H1 (cell line): Measurements from ENCODE around the gene BHLHE23. TPM values are rescaled to one million over a fixed set of nuclear protein-coding genes. Genes with fewer than 3 reads are reported as not detected.

Source experiments
- CTCF ChIA-PET: fragments of 300-600 bp; sonication (Branson Sonifier 250); formaldehyde crosslinking; loops from one replicate; lab custom pipeline; 2021; ENCODE audit not compliant: partially characterized antibody; lab: Charles Lee
- POLR2A ChIA-PET: fragments of 300-600 bp; sonication (Branson Sonifier 250); formaldehyde crosslinking; loops from one replicate; lab custom pipeline; 2021; ENCODE audit warnings: inconsistent platforms; ENCODE audit not compliant: partially characterized antibody; lab: Charles Lee
- DNase-seq, 2 experiments: peaks; one replicate each; pipeline versions ENCODE4 v3.0.0 to v3.0.0-alpha.2; 2010 to 2022; ENCODE audit warnings: low spot score in 2 of 2, low read depth in 1 of 2, mixed read lengths in 1 of 2
- FAIRE-seq: peaks from 2 replicates; lab custom pipeline; 2011; peaks lifted over from hg19 to GRCh38; lab: Jason Lieb, UNC
- H2AFZ ChIP-seq: 2 replicates; pipeline ENCODE4 v1.8.1; 2012; ENCODE audit warnings: low read length, inconsistent platforms
- H2AK5ac ChIP-seq: 2 replicates; pipeline ENCODE4 v1.6.1; 2013; ENCODE audit warnings: low read depth, low read length
- H2BK120ac ChIP-seq: replicated peaks from 2 replicates; pipeline ENCODE3; 2013; ENCODE audit warnings: low read depth, low read length, inconsistent platforms
- H2BK12ac ChIP-seq: 2 replicates; pipeline ENCODE4 v1.6.1; 2013; ENCODE audit warnings: low read depth, low read length
- H2BK15ac ChIP-seq: 2 replicates; pipeline ENCODE4 v1.6.1; 2013; ENCODE audit warnings: low read length
- H2BK20ac ChIP-seq: 2 replicates; pipeline ENCODE4 v1.6.1; 2013; ENCODE audit warnings: low read length
- H2BK5ac ChIP-seq: 2 replicates; pipeline ENCODE4 v1.6.1; 2013; ENCODE audit warnings: low read depth, low read length
- H3K14ac ChIP-seq: 2 replicates; pipeline ENCODE4 v1.6.1; 2013; ENCODE audit warnings: inconsistent platforms; ENCODE audit not compliant: insufficient read length
- H3K18ac ChIP-seq: 2 replicates; pipeline ENCODE4 v1.6.1; 2013; ENCODE audit warnings: low read length; ENCODE audit errors: extremely low read depth
- H3K23ac ChIP-seq: 2 replicates; pipeline ENCODE4 v1.6.1; 2013; ENCODE audit warnings: inconsistent platforms; ENCODE audit not compliant: insufficient read length
- H3K23me2 ChIP-seq: 2 replicates; pipeline ENCODE4 v1.6.1; 2013; ENCODE audit warnings: low read depth, low read length
- H3K27ac ChIP-seq: 2 replicates; pipeline ENCODE4 v1.6.1; 2011; ENCODE audit warnings: low read depth, low read length, inconsistent platforms
- H3K27me3 ChIP-seq, 4 experiments: replicated peaks in 1 of 4; 1 replicate in 1 of 4; 2 replicates in 3 of 4; pipeline versions ENCODE4 v1.6.1 to v1.8.1; 2011 to 2013; ENCODE audit warnings: low read length in 3 of 4, mild to moderate bottlenecking in 3 of 4, inconsistent platforms in 2 of 4, mixed read lengths in 2 of 4, moderate library complexity in 1 of 4; ENCODE audit not compliant: control insufficient read depth in 3 of 4, insufficient read depth in 3 of 4; ENCODE audit errors: extremely low read depth in 1 of 4
- H3K36me3 ChIP-seq, 4 experiments: 2 replicates each; pipeline versions ENCODE4 v1.6.1 to v1.8.1; 2011 to 2013; ENCODE audit warnings: mild to moderate bottlenecking in 4 of 4, low read length in 3 of 4, moderate library complexity in 2 of 4, control low read depth in 1 of 4, inconsistent platforms in 1 of 4; ENCODE audit not compliant: insufficient read depth in 4 of 4, control insufficient read depth in 2 of 4
- H3K4ac ChIP-seq: replicated peaks from 2 replicates; pipeline ENCODE3; 2013; ENCODE audit warnings: low read length, low read depth, mixed read lengths, inconsistent platforms; ENCODE audit not compliant: insufficient read length
- H3K4me1 ChIP-seq, 4 experiments: replicated peaks in 1 of 4; 1 replicate in 1 of 4; 2 replicates in 3 of 4; pipeline versions ENCODE4 v1.6.1 to v1.8.1; 2011 to 2013; ENCODE audit warnings: low read length in 3 of 4, inconsistent platforms in 2 of 4, mixed read lengths in 1 of 4; ENCODE audit not compliant: insufficient read depth in 4 of 4, control insufficient read depth in 3 of 4
- H3K4me2 ChIP-seq, 2 experiments: 2 replicates each; pipeline versions ENCODE4 v1.6.1 to v1.8.1; 2011 to 2013; ENCODE audit warnings: low read depth in 2 of 2, low read length in 2 of 2, control low read depth in 1 of 2, inconsistent platforms in 1 of 2, mild to moderate bottlenecking in 1 of 2; ENCODE audit not compliant: insufficient read depth in 1 of 2
- H3K4me3 ChIP-seq, 4 experiments: fragments of 200-600, 300-600 bp in 1 of 4; sonication (generic), shearing (Covaris generic), sonication (Bioruptor Twin) in 1 of 4; 2 replicates each; pipeline versions ENCODE4 v1.5.1 to v1.8.1; 2011 to 2016; ENCODE audit warnings: low read length in 4 of 4, low read depth in 3 of 4, control low read depth in 2 of 4, inconsistent platforms in 2 of 4, mild to moderate bottlenecking in 2 of 4, mixed read lengths in 1 of 4, moderate library complexity in 1 of 4; ENCODE audit not compliant: insufficient read depth in 2 of 4; ENCODE audit errors: extremely low read depth in 1 of 4
- H3K56ac ChIP-seq: replicated peaks from 2 replicates; pipeline ENCODE3; 2013; ENCODE audit warnings: low read depth, mild to moderate bottlenecking, mixed read lengths, low read length, inconsistent platforms; ENCODE audit not compliant: insufficient read length
- H3K79me1 ChIP-seq: 2 replicates; pipeline ENCODE4 v1.6.1; 2013; ENCODE audit warnings: low read depth, low read length, control low read depth
- H3K79me2 ChIP-seq, 2 experiments: 2 replicates each; pipeline versions ENCODE4 v1.6.1 to v1.8.1; 2012 to 2013; ENCODE audit warnings: low read length in 2 of 2, mild to moderate bottlenecking in 2 of 2, inconsistent platforms in 1 of 2; ENCODE audit not compliant: insufficient read depth in 2 of 2, control insufficient read depth in 1 of 2
- H3K9ac ChIP-seq, 4 experiments: replicated peaks in 1 of 4; 1 replicate in 1 of 4; 2 replicates in 3 of 4; pipeline versions ENCODE4 v1.6.1 to v1.8.1; 2011 to 2013; ENCODE audit warnings: low read depth in 3 of 4, low read length in 3 of 4, control low read depth in 2 of 4, mild to moderate bottlenecking in 2 of 4, moderate library complexity in 2 of 4, inconsistent platforms in 1 of 4; ENCODE audit errors: extremely low read depth in 1 of 4
- H3K9me3 ChIP-seq, 2 experiments: 2 replicates each; pipeline versions ENCODE4 v1.6.1 to v1.8.1; 2012 to 2013; ENCODE audit warnings: mild to moderate bottlenecking in 2 of 2, moderate library complexity in 2 of 2, control low read depth in 1 of 2, inconsistent platforms in 1 of 2, low read depth in 1 of 2, low read length in 1 of 2, mixed read lengths in 1 of 2; ENCODE audit not compliant: insufficient read depth in 2 of 2
- H4K20me1 ChIP-seq, 2 experiments: replicated peaks in 1 of 2; 2 replicates each; pipeline versions ENCODE3 to v1.8.1; 2011 to 2013; ENCODE audit warnings: inconsistent platforms in 2 of 2, low read length in 2 of 2, mild to moderate bottlenecking in 1 of 2; ENCODE audit not compliant: insufficient read depth in 2 of 2, control insufficient read depth in 1 of 2
- H4K5ac ChIP-seq: 2 replicates; pipeline ENCODE4 v1.6.1; 2013; ENCODE audit warnings: low read length, low read depth, mixed read lengths, inconsistent platforms; ENCODE audit not compliant: insufficient read length
- H4K8ac ChIP-seq: 2 replicates; pipeline ENCODE4 v1.8.0; 2013; ENCODE audit warnings: mild to moderate bottlenecking, moderate library complexity, low read length, inconsistent platforms; ENCODE audit not compliant: insufficient read depth; ENCODE audit errors: extremely low read depth
- H4K91ac ChIP-seq: replicated peaks from 2 replicates; pipeline ENCODE3; 2013; ENCODE audit warnings: low read length, mixed read lengths, inconsistent platforms; ENCODE audit not compliant: insufficient read length
- KDM1A ChIP-seq: fragments of 200-600, 300-600 bp; sonication (generic); IDR thresholded peaks from 2 replicates; pipeline ENCODE4 v1.7.1; 2016; ENCODE audit warnings: mild to moderate bottlenecking, low read length, borderline replicate concordance
- POU5F1 ChIP-seq: IDR thresholded peaks from 2 replicates; pipeline ENCODE4 v1.6.1; 2011; ENCODE audit warnings: low read depth, mild to moderate bottlenecking, low read length, moderate library complexity
- polyA plus RNA-seq, 7 experiments: library from polyadenylated mRNA; depleted of rRNA in 3 of 7; stranded (reverse) in 5 of 7; unstranded in 2 of 7; fragments of >200 nt in 5 of 7; fragments of 200-250 nt in 2 of 7; gene quantifications; 1 replicate in 5 of 7; 2 replicates in 1 of 7; 4 replicates in 1 of 7; pipeline versions ENCODE4 v1.2.1 to v1.2.3, GENCODE V29; 2011 to 2013; ENCODE audit warnings: missing spikeins in 2 of 7, mixed read lengths in 2 of 7
- total RNA-seq: library from RNA; stranded (reverse); fragmentation: NEBNext Ultra II Directional; extraction: Animal tissue kit (Norgen Biotek cat#: 25700); gene quantifications from 2 replicates; pipeline ENCODE4 v1.2.1, GENCODE V29; 2021

BHLHE23 gene
- total and polyA plus RNA-seq, 2 of the 8 experiments (the other 6 are each of a cell fraction or from before 2014, with no cell fraction given), result 0.47 TPM; not detected in 1

GRCh38 chr20:63013207-63013606, 6.4 kb upstream of the BHLHE23 start:
- Histone ChIP-seq H3K36me3 (peaks cover 0 to under 1% (median 0%) of the 10 kb centered on the region in 4 experiments; a peak in 1 of 8 replicates), H2AFZ (no peak overlapping the region), H3K4me1 (peaks cover 0 to 21% (median 12%) of the 10 kb centered on the region in 4 experiments; a peak in 6 of 7 replicates), H3K79me2 (no peaks in the 10 kb centered on the region), H3K23ac (no peak overlapping the region), H4K5ac (no peak overlapping the region), H3K23me2 (no peaks in the 10 kb centered on the region; the same call in 1 of the 2 replicates), H3K18ac (no peak overlapping the region), H4K91ac (no peak overlapping the region), H3K4me3 (no peak overlapping the region), H3K79me1 (no peaks in the 10 kb centered on the region), H2BK15ac (no peak overlapping the region), H3K9ac (no peak overlapping the region), H3K4me2 (no peak overlapping the region), H2BK5ac (no peak overlapping the region), H3K4ac (no peak overlapping the region), H2BK20ac (no peak overlapping the region), H3K14ac (no peak overlapping the region), H3K27me3 (peaks cover 11 to 35% (median 23%) of the 10 kb centered on the region in 4 experiments), H2BK120ac (no peak overlapping the region), H3K27ac (no peak overlapping the region), H2BK12ac (no peak overlapping the region), H4K8ac (no peak overlapping the region), H3K9me3 (peaks cover 5 to 8% of the 10 kb centered on the region in 2 experiments), H2AK5ac (no peak overlapping the region), H3K56ac (no peak overlapping the region), H4K20me1 (peaks cover 0 to 3% of the 10 kb centered on the region in 2 experiments)
- DNase-seq (no peak), FAIRE-seq (no peak)
- ChIA-PET CTCF (interaction anchor here (0.7 kb wide), 1 partner anchor 191 kb away, joined by 3 read pairs; no protein-coding TSS in a partner anchor), POLR2A (no interaction called here)
- TF ChIP-seq POU5F1, result no peak
- peak; percentile 54; the same call in 1 of the 2 replicates for TF ChIP-seq KDM1A
